ENCODE measurements around the gene TTLL8.

DNA sequence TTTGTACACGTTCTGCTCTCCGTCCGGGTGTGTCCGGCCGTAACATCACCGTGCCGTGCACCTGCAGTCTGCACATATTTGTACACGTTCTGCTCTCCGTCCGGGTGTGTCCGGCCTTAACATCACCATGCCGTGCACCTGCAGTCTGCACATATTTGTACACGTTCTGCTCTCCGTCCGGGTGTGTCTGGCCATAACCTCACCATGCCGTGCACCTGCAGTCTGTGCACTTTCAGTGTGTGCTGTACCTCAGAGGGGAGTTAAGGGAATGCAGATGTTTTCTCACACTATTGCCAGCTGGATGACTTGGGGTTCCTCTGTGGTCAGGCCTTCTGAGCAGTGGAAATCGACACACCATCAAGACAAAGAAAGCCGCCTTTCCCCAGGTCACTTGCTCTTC, 4.2 kb downstream of the TTLL8 start:
- TF ChIP-seq, protein P1, sequence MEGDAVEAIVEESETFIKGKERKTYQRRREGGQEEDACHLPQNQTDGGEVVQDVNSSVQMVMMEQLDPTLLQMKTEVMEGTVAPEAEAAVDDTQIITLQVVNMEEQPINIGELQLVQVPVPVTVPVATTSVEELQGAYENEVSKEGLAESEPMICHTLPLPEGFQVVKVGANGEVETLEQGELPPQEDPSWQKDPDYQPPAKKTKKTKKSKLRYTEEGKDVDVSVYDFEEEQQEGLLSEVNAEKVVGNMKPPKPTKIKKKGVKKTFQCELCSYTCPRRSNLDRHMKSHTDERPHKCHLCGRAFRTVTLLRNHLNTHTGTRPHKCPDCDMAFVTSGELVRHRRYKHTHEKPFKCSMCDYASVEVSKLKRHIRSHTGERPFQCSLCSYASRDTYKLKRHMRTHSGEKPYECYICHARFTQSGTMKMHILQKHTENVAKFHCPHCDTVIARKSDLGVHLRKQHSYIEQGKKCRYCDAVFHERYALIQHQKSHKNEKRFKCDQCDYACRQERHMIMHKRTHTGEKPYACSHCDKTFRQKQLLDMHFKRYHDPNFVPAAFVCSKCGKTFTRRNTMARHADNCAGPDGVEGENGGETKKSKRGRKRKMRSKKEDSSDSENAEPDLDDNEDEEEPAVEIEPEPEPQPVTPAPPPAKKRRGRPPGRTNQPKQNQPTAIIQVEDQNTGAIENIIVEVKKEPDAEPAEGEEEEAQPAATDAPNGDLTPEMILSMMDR (IDR thresholded peaks at IDR 0.05) = no peak
- TF ChIP-seq POLR2A (IDR thresholded peaks at IDR 0.05; ENCODE audit: low read depth) = no peak
- no peak for TF ChIP-seq EP300 (IDR thresholded peaks at IDR 0.05)

Data from esophagus muscularis mucosa (tissue), 4 donors.